ENCODE results near the gene GPR78. TPM values are rescaled to one million over a fixed set of nuclear protein-coding genes. Genes with fewer than 3 reads are reported as not detected.
"Not testable (repeated sequence)": the region's sequence is repeated elsewhere in the genome, so short reads cannot be mapped to it uniquely, and the experiment has no call there.

GPR78 gene
- total RNA-seq, 1 experiment from 2014 or later: not detected

DNA sequence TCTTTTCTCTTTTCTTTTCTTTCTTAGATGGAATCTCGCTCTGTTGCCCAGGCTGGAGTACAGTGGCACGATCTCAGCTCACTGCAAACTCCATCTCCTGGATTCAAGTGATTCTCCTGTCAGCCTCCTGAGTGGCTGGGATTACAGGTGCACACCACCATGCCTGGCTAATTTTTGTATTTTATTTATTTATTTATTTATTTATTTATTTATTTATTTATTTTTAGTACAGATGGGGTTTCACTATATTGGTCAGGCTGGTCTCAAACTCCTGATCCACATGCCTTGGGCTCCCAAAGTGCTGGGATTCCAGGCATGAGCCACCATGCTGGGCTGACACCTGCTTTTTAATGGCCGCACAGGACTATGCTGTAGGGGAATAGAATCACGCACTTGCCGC is 3.6 kb upstream of the GPR78 start:
- H3K9me3 ChIP-seq (ENCODE audit: low read length); H3K9ac ChIP-seq (ENCODE audit: low read length); H3K27ac ChIP-seq (ENCODE audit: low read length); H3K36me3 ChIP-seq (ENCODE audit: insufficient read depth, low read length); H4K20me1 ChIP-seq (ENCODE audit: insufficient read depth, low read depth, low read length); H3K4me3 ChIP-seq (ENCODE audit: low read length); DNase-seq; H3K79me2 ChIP-seq (ENCODE audit: low read length); H2AFZ ChIP-seq (ENCODE audit: low read length); H3K27me3 ChIP-seq (ENCODE audit: low read length); H3K4me2 ChIP-seq (ENCODE audit: low read depth, low read length, poor library complexity, severe bottlenecking); H3K9me2 ChIP-seq (replicated peaks; ENCODE audit: insufficient read depth, low read length): not testable (repeated sequence)
- peaks cover 13% of the 10 kb centered on the region for H3K4me1 ChIP-seq (ENCODE audit: low read length)

DNA sequence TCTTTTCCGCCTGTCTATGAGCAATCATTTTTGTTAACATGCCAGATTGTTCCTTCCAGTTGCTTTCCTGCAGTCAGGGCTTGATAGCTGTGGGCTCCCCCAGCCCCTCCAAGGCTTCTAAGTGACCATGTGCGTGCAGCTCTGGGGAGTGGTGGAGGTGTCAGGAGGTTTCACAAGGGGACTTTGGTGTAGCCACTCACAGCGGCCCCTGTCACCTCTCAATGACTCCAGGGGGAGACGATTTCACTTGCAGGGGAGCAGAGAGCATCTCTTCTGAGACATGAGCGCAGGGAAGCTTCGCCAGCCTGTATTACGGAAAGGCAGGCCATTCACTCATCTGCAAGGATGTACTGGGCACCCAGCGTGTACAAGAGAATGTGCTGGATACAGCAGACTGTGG is 3.1 kb upstream of the GPR78 start:
- no peaks in the 10 kb centered on the region for H3K9me2 ChIP-seq (replicated peaks; ENCODE audit: insufficient read depth, low read length)
- no peaks in the 10 kb centered on the region for H3K79me2 ChIP-seq (ENCODE audit: low read length)
- no peaks in the 10 kb centered on the region for H3K27me3 ChIP-seq (ENCODE audit: low read length)
- H3K4me2 ChIP-seq (ENCODE audit: low read depth, low read length, poor library complexity, severe bottlenecking): no peak overlapping the region
- no peaks in the 10 kb centered on the region for H4K20me1 ChIP-seq (ENCODE audit: insufficient read depth, low read depth, low read length)
- DNase-seq: no peak
- H3K36me3 ChIP-seq (ENCODE audit: insufficient read depth, low read length): no peaks in the 10 kb centered on the region
- H3K4me1 ChIP-seq (ENCODE audit: low read length): peaks cover 13% of the 10 kb centered on the region
- H3K4me3 ChIP-seq (ENCODE audit: low read length): no peak overlapping the region
- H3K27ac ChIP-seq (ENCODE audit: low read length): no peak overlapping the region
- H2AFZ ChIP-seq (ENCODE audit: low read length): no peak overlapping the region
- H3K9me3 ChIP-seq (ENCODE audit: low read length): no peaks in the 10 kb centered on the region
- H3K9ac ChIP-seq (ENCODE audit: low read length): no peak overlapping the region

DNA sequence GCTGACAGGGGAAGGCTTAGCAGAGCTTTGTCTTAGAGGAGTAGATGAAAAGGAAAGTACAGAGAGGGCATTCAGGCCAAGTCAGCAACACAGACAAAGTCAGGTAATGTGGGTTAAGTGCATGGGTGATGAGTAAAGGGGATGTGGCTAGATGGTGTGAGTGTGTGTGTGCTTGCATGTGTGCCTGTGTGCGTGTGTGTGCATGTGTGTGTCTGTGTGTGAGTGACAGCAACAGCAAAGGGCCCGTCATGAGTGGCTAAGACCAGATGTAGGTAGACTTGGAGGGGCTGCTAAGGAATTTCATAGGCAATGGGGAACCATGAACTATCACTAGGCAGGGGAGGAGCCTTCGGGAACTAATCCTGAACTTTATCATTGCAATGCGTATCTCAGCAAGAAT is 2.2 kb upstream of the GPR78 start:
- H3K4me1 ChIP-seq (ENCODE audit: low read length): peaks cover 13% of the 10 kb centered on the region
- no peaks in the 10 kb centered on the region for H3K79me2 ChIP-seq (ENCODE audit: low read length)
- H3K27me3 ChIP-seq (ENCODE audit: low read length): no peaks in the 10 kb centered on the region
- H3K36me3 ChIP-seq (ENCODE audit: insufficient read depth, low read length): no peaks in the 10 kb centered on the region
- H4K20me1 ChIP-seq (ENCODE audit: insufficient read depth, low read depth, low read length): no peaks in the 10 kb centered on the region
- H3K27ac ChIP-seq (ENCODE audit: low read length): no peak overlapping the region
- no peak overlapping the region for H2AFZ ChIP-seq (ENCODE audit: low read length)
- no peaks in the 10 kb centered on the region for H3K9me3 ChIP-seq (ENCODE audit: low read length)
- no peaks in the 10 kb centered on the region for H3K9me2 ChIP-seq (replicated peaks; ENCODE audit: insufficient read depth, low read length)
- H3K9ac ChIP-seq (ENCODE audit: low read length): no peak overlapping the region
- DNase-seq: no peak
- no peak overlapping the region for H3K4me3 ChIP-seq (ENCODE audit: low read length)
- no peak overlapping the region for H3K4me2 ChIP-seq (ENCODE audit: low read depth, low read length, poor library complexity, severe bottlenecking)

DNA sequence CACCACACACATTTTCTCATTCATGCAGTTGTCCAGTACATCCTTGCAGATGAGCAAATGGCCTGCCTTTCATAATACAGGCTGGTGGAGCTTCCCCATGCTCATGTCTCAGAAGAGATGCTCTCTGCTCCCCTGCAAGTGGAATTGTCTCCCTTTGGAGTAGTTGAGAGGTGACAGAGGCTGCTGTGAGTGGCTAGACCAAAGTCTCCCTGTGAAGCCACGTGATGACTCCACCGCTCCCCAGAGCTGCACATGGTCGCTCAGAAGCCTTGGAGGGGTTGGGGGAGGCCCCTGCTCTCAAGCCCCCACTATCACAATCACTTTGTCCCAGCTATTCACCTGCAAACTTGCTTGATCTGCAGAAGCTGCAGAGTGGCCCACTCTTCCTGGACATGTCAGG is 1.5 kb upstream of the GPR78 start:
- Histone ChIP-seq H3K4me2 (ENCODE audit: low read depth, low read length, poor library complexity, severe bottlenecking) (no peak overlapping the region), H3K9me3 (ENCODE audit: low read length) (no peaks in the 10 kb centered on the region), H3K4me3 (ENCODE audit: low read length) (no peak overlapping the region), H2AFZ (ENCODE audit: low read length) (no peak overlapping the region), H3K27ac (ENCODE audit: low read length) (no peak overlapping the region), H3K4me1 (ENCODE audit: low read length) (peaks cover 13% of the 10 kb centered on the region), H3K27me3 (ENCODE audit: low read length) (no peaks in the 10 kb centered on the region), H3K36me3 (ENCODE audit: insufficient read depth, low read length) (no peaks in the 10 kb centered on the region), H4K20me1 (ENCODE audit: insufficient read depth, low read depth, low read length) (no peaks in the 10 kb centered on the region), H3K9ac (ENCODE audit: low read length) (no peak overlapping the region), H3K9me2 (replicated peaks; ENCODE audit: insufficient read depth, low read length) (no peaks in the 10 kb centered on the region), H3K79me2 (ENCODE audit: low read length) (no peaks in the 10 kb centered on the region)
- DNase-seq: no peak

DNA sequence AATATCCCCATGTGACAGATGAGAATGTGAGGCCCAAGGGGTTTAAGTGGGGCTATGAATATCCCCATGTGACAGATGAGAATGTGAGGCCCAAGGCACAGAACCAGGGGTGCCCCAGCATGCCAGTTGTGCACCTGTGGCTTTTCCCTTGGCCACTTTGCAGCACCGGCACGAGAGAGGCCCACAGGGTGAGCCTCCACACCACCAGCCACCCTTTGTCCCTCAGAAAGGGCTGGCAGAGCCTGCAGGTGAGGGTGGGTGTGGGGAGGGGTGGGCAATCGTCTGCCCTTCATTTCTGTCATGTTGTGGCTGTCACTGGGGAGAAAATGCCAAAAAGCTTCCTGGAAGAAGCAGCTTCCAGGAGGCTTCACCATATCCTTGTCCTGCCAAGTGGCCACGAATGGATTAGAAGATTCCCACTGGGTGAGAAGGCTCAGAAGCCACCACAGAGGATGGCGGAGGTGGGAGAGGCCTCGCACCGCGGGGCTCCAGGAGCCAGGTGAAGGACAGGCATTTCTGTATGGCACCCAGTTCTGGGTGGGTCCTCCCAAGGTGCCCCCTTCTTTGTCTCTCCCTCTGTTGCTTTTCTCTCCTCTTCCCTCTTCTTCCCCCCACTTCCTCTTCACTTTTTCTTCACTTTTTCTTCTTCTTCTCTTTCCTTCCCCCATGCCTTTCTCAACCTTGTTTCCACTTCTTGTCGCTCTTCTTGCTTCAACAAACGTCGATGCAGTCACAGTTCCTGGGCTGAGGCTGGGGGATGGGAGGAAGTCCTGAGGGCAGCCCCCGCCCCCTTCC is 469 bp upstream of the GPR78 start:
- H3K27ac ChIP-seq (ENCODE audit: low read length): no peak overlapping the region
- H3K9ac ChIP-seq (ENCODE audit: low read length): no peak overlapping the region
- H2AFZ ChIP-seq (ENCODE audit: low read length): no peak overlapping the region
- peak overlapping the region; percentile 5 for H3K4me2 ChIP-seq (ENCODE audit: low read depth, low read length, poor library complexity, severe bottlenecking)
- no peak overlapping the region for H3K4me3 ChIP-seq (ENCODE audit: low read length)
- H3K27me3 ChIP-seq (ENCODE audit: low read length): no peaks in the 10 kb centered on the region
- H3K4me1 ChIP-seq (ENCODE audit: low read length): peaks cover 13% of the 10 kb centered on the region
- H4K20me1 ChIP-seq (ENCODE audit: insufficient read depth, low read depth, low read length): no peaks in the 10 kb centered on the region
- peak; percentile 43 for DNase-seq
- no peaks in the 10 kb centered on the region for H3K9me3 ChIP-seq (ENCODE audit: low read length)
- H3K9me2 ChIP-seq (replicated peaks; ENCODE audit: insufficient read depth, low read length): no peaks in the 10 kb centered on the region
- no peaks in the 10 kb centered on the region for H3K79me2 ChIP-seq (ENCODE audit: low read length)
- no peaks in the 10 kb centered on the region for H3K36me3 ChIP-seq (ENCODE audit: insufficient read depth, low read length)

DNA sequence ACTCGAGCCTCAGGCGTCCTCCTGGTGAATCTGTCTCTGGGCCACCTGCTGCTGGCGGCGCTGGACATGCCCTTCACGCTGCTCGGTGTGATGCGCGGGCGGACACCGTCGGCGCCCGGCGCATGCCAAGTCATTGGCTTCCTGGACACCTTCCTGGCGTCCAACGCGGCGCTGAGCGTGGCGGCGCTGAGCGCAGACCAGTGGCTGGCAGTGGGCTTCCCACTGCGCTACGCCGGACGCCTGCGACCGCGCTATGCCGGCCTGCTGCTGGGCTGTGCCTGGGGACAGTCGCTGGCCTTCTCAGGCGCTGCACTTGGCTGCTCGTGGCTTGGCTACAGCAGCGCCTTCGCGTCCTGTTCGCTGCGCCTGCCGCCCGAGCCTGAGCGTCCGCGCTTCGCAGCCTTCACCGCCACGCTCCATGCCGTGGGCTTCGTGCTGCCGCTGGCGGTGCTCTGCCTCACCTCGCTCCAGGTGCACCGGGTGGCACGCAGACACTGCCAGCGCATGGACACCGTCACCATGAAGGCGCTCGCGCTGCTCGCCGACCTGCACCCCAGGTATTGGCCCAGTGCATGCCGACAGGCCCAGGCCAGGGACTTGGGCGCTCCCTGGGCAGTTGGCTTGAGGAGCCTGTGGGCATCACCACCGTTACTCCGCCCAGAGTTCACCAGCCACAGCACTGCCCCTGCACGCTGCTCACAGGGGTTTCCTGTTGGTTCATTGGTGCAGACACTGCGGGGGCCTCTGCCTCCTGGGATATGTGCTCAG is 1.1 kb downstream of the GPR78 start:
- H2AFZ ChIP-seq (ENCODE audit: low read length): no peak overlapping the region
- no peak overlapping the region for H3K4me3 ChIP-seq (ENCODE audit: low read length)
- no peak overlapping the region for H3K4me2 ChIP-seq (ENCODE audit: low read depth, low read length, poor library complexity, severe bottlenecking)
- no peak overlapping the region for H3K27ac ChIP-seq (ENCODE audit: low read length)
- H3K36me3 ChIP-seq (ENCODE audit: insufficient read depth, low read length): no peaks in the 10 kb centered on the region
- no peaks in the 10 kb centered on the region for H3K27me3 ChIP-seq (ENCODE audit: low read length)
- no peak overlapping the region for H3K9ac ChIP-seq (ENCODE audit: low read length)
- H3K9me2 ChIP-seq (replicated peaks; ENCODE audit: insufficient read depth, low read length): no peaks in the 10 kb centered on the region
- H4K20me1 ChIP-seq (ENCODE audit: insufficient read depth, low read depth, low read length): no peaks in the 10 kb centered on the region
- H3K79me2 ChIP-seq (ENCODE audit: low read length): no peaks in the 10 kb centered on the region
- H3K4me1 ChIP-seq (ENCODE audit: low read length): peaks cover 13% of the 10 kb centered on the region
- no peaks in the 10 kb centered on the region for H3K9me3 ChIP-seq (ENCODE audit: low read length)
- DNase-seq: no peak

DNA sequence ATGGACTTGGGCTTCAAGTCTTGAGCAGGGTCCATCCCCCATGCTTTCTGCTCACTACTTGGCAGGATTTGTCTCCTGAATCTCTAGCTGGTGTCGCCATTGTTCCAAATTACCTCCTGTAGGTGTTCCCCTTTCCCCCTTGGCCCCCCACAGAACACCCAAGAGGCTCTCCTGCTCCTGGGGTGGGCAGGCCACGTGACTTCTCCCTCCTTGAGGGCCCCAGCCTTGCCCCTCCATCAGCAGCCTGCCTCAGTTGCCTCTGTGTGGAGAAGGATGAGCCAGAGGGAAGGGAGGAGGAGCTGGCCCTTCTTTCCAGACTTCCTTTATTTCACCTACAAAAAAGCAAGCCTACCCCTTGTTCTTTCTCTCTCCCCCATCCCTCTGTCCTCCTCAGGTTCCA is 1.8 kb downstream of the GPR78 start:
- DNase-seq: no peak
- Histone ChIP-seq H3K4me1 (ENCODE audit: low read length) (peaks cover 13% of the 10 kb centered on the region), H3K79me2 (ENCODE audit: low read length) (no peaks in the 10 kb centered on the region), H3K4me3 (ENCODE audit: low read length) (no peak overlapping the region), H3K4me2 (ENCODE audit: low read depth, low read length, poor library complexity, severe bottlenecking) (no peak overlapping the region), H4K20me1 (ENCODE audit: insufficient read depth, low read depth, low read length) (no peaks in the 10 kb centered on the region), H3K9ac (ENCODE audit: low read length) (no peak overlapping the region), H3K27ac (ENCODE audit: low read length) (no peak overlapping the region), H3K9me3 (ENCODE audit: low read length) (no peaks in the 10 kb centered on the region), H3K27me3 (ENCODE audit: low read length) (no peaks in the 10 kb centered on the region), H3K9me2 (replicated peaks; ENCODE audit: insufficient read depth, low read length) (no peaks in the 10 kb centered on the region), H2AFZ (ENCODE audit: low read length) (no peak overlapping the region), H3K36me3 (ENCODE audit: insufficient read depth, low read length) (no peaks in the 10 kb centered on the region)

DNA sequence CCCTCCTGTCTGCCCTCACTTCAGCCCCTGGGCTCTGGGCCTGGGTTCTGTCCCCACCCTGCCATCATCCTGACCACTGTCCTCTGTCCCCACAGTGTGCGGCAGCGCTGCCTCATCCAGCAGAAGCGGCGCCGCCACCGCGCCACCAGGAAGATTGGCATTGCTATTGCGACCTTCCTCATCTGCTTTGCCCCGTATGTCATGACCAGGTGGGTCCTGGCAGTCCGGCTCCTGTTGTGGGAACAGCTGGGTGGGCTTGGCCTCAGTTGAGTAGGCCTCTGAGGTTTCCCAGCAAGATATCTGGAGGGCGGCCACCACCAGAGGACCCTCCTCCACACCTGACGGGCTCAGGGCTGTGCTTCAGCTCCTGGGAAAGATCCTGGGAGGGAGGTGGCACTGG is 2.2 kb downstream of the GPR78 start:
- Histone ChIP-seq H3K9ac (ENCODE audit: low read length) (no peak overlapping the region), H3K4me2 (ENCODE audit: low read depth, low read length, poor library complexity, severe bottlenecking) (no peak overlapping the region), H3K4me1 (ENCODE audit: low read length) (peaks cover 13% of the 10 kb centered on the region), H3K27ac (ENCODE audit: low read length) (no peak overlapping the region), H4K20me1 (ENCODE audit: insufficient read depth, low read depth, low read length) (no peaks in the 10 kb centered on the region), H2AFZ (ENCODE audit: low read length) (no peak overlapping the region), H3K79me2 (ENCODE audit: low read length) (no peaks in the 10 kb centered on the region), H3K9me2 (replicated peaks; ENCODE audit: insufficient read depth, low read length) (no peaks in the 10 kb centered on the region), H3K36me3 (ENCODE audit: insufficient read depth, low read length) (no peaks in the 10 kb centered on the region), H3K4me3 (ENCODE audit: low read length) (no peak overlapping the region), H3K9me3 (ENCODE audit: low read length) (no peaks in the 10 kb centered on the region), H3K27me3 (ENCODE audit: low read length) (no peaks in the 10 kb centered on the region)
- no peak for DNase-seq
